A549 (cell line): ENCODE data around the gene DDX47. TPM values are rescaled to one million over a fixed set of nuclear protein-coding genes. Genes with fewer than 3 reads are reported as not detected.

Source experiments
- ATAC-seq, 2 experiments: fragments of 200-7000 bp in 1 of 2; fragments of >200 bp in 1 of 2; cut with Nextera tagmentation in 1 of 2; cut with Tn5 transposase in 1 of 2; 3 replicates each; pipeline versions ENCODE4 v1.8.0 to v1.9.1; 2018 to 2020; ENCODE audit warnings: mild to moderate bottlenecking in 1 of 2, moderate library complexity in 1 of 2
- CTCF ChIA-PET: fragments of 300-600 bp; sonication (Branson Sonifier 250); formaldehyde crosslinking; extraction: SDS; loops from one replicate; lab custom pipeline; 2021; ENCODE audit warnings: antibody characterized with exemption, inconsistent platforms; lab: Yijun Ruan, JAX
- POLR2A ChIA-PET: fragments of 350-600 bp; formaldehyde crosslinking; extraction: SDS; loops from one replicate; lab custom pipeline; 2021; ENCODE audit warnings: antibody characterized with exemption, inconsistent platforms; lab: Yijun Ruan, JAX
- DNase-seq, 2 experiments: peaks; one replicate each; pipeline versions ENCODE4 v3.0.0 to v3.0.0-alpha.2; 2011 to 2016; ENCODE audit warnings: low read depth in 1 of 2, low spot score in 1 of 2
- FAIRE-seq: peaks from 2 replicates; lab custom pipeline; 2011; peaks lifted over from hg19 to GRCh38; lab: Jason Lieb, UNC
- H3K27ac ChIP-seq, 2 experiments: fragments of >200 bp; sonication (Bioruptor Twin); formaldehyde crosslinking; 3 replicates each; pipeline ENCODE4 v1.5.1; 2016 to 2017
- H3K4me1 ChIP-seq: fragments of >200 bp; sonication (Bioruptor Twin); formaldehyde crosslinking; 3 replicates; pipeline ENCODE4 v1.6.1; 2016
- H3K4me2 ChIP-seq: fragments of >200 bp; sonication (Bioruptor Twin); formaldehyde crosslinking; 3 replicates; pipeline ENCODE4 v1.6.1; 2016
- H3K4me3 ChIP-seq: fragments of >200 bp; sonication (Bioruptor Twin); formaldehyde crosslinking; 3 replicates; pipeline ENCODE4 v1.5.1; 2016
- H3K9me3 ChIP-seq: fragments of >200 bp; sonication (Bioruptor Twin); formaldehyde crosslinking; 3 replicates; pipeline ENCODE4 v1.6.1; 2016
- ATOH8 ChIP-seq: fragments of 250-450 bp; sonication (Bioruptor Pico); IDR thresholded peaks from 2 replicates; pipeline ENCODE4 v1.5.0; 2020; ENCODE audit warnings: low read depth, mild to moderate bottlenecking, moderate library complexity
- CBX2 ChIP-seq: fragments of 200-600 bp; sonication (generic); IDR thresholded peaks from 2 replicates; pipeline ENCODE4 v1.6.1; 2016; ENCODE audit warnings: low read depth, mild to moderate bottlenecking, borderline replicate concordance
- CBX8 ChIP-seq: fragments of 200-600 bp; sonication (generic); IDR thresholded peaks from 2 replicates; pipeline ENCODE4 v1.6.1; 2016
- CEBPB ChIP-seq, 2 experiments: fragments of >200 bp in 1 of 2; sonication (Bioruptor Twin) in 1 of 2; formaldehyde crosslinking in 1 of 2; IDR thresholded peaks; 2 replicates each; pipeline ENCODE4 v1.6.1; 2012 to 2016
- CHD4 ChIP-seq: fragments of 200-600 bp; sonication (generic); IDR thresholded peaks from 2 replicates; pipeline ENCODE4 v1.6.1; 2016; ENCODE audit warnings: antibody characterized with exemption, mild to moderate bottlenecking, borderline replicate concordance
- EHF ChIP-seq: fragments of 250-450 bp; sonication (Bioruptor Pico); IDR thresholded peaks from 2 replicates; pipeline ENCODE4 v1.5.0; 2020; ENCODE audit warnings: mild to moderate bottlenecking
- EP300 ChIP-seq, 2 experiments: fragments of >200 bp; sonication (Bioruptor Twin); formaldehyde crosslinking; IDR thresholded peaks; 2 replicates in 1 of 2; 3 replicates in 1 of 2; pipeline ENCODE4 v1.6.1; 2016 to 2017
- FOSL2 ChIP-seq, 2 experiments: fragments of 450-650 bp in 1 of 2; fragments of >200 bp in 1 of 2; sonication (Bioruptor Twin) in 1 of 2; formaldehyde crosslinking; IDR thresholded peaks; 2 replicates each; pipeline versions ENCODE4 v1.5.0 to v1.6.1; 2016 to 2020; ENCODE audit warnings: mild to moderate bottlenecking in 1 of 2, moderate library complexity in 1 of 2
- FOXS1 ChIP-seq: fragments of 250-450 bp; sonication (Bioruptor Pico); IDR thresholded peaks from 2 replicates; pipeline ENCODE4 v1.5.0; 2020; ENCODE audit warnings: mild to moderate bottlenecking, moderate library complexity
- GATA3 ChIP-seq: IDR thresholded peaks from 2 replicates; pipeline ENCODE4 v1.6.1; 2012; ENCODE audit warnings: borderline replicate concordance
- HDAC2 ChIP-seq: fragments of 200-600 bp; sonication (generic); IDR thresholded peaks from 2 replicates; pipeline ENCODE4 v1.6.1; 2016
- HOXB13 ChIP-seq: fragments of 250-450 bp; sonication (Bioruptor Pico); IDR thresholded peaks from 2 replicates; pipeline ENCODE4 v1.5.0; 2020; ENCODE audit warnings: low read depth, mild to moderate bottlenecking, moderate library complexity
- JUN ChIP-seq, 2 experiments: fragments of >200 bp; sonication (Bioruptor Twin); formaldehyde crosslinking; IDR thresholded peaks; 2 replicates in 1 of 2; 3 replicates in 1 of 2; pipeline ENCODE4 v1.6.1; 2016 to 2017
- JUNB ChIP-seq: fragments of >200 bp; sonication (Bioruptor Twin); formaldehyde crosslinking; IDR thresholded peaks from 2 replicates; pipeline ENCODE4 v1.6.1; 2016
- KDM5A ChIP-seq: fragments of 200-600 bp; sonication (generic); IDR thresholded peaks from 2 replicates; pipeline ENCODE4 v1.6.1; 2016; ENCODE audit warnings: antibody characterized with exemption, mild to moderate bottlenecking
- MAX ChIP-seq: IDR thresholded peaks from 2 replicates; pipeline ENCODE4 v1.6.1; 2012
- MAZ ChIP-seq: fragments of 150-350 bp; IDR thresholded peaks from 2 replicates; pipeline ENCODE4 v1.6.1; 2014; ENCODE audit warnings: antibody characterized with exemption, low read depth, low read length, borderline replicate concordance
- MYC ChIP-seq: IDR thresholded peaks from 2 replicates; pipeline ENCODE4 v1.6.1; 2012; ENCODE audit warnings: mild to moderate bottlenecking, inconsistent platforms, low read length, improper control_type of control experiment, borderline replicate concordance
- POLR2AphosphoS2 ChIP-seq: conservative IDR thresholded peaks from 2 replicates; pipeline ENCODE4 v1.6.1; 2012; ENCODE audit warnings: low read length, improper control_type of control experiment, inconsistent platforms
- RCOR1 ChIP-seq: fragments of 150-350 bp; IDR thresholded peaks from 2 replicates; pipeline ENCODE4 v1.6.1; 2014; ENCODE audit warnings: antibody characterized with exemption, low read length, low read depth
- RNF2 ChIP-seq: fragments of 200-600 bp; sonication (generic); IDR thresholded peaks from 2 replicates; pipeline ENCODE4 v1.6.1; 2016; ENCODE audit warnings: low read depth, mild to moderate bottlenecking, antibody characterized with exemption, moderate library complexity, borderline replicate concordance
- ZNF302 ChIP-seq: fragments of 250-450 bp; sonication (Bioruptor Pico); IDR thresholded peaks from 2 replicates; pipeline ENCODE4 v1.9.0; 2021; ENCODE audit warnings: inconsistent platforms, mild to moderate bottlenecking, moderate library complexity
- WGBS: methylation state at CpG from one replicate; pipeline ENCODE4 v1.1.6; 2017; ENCODE audit errors: missing lambda C conversion rate; 5-methylcytosine and 5-hydroxymethylcytosine counted together
- polyA plus RNA-seq, 4 experiments: library from polyadenylated mRNA; depleted of rRNA in 3 of 4; stranded (reverse); fragments of >200 nt; fragmentation: RNase III in 1 of 4; extraction: RNeasy Plus Mini Kit Qiagen cat#74134 plus additional on column Dnase treatment in 1 of 4; gene quantifications; 2 replicates in 3 of 4; 3 replicates in 1 of 4; pipeline ENCODE4 v1.2.3, GENCODE V29; 2011 to 2017
- TF ChIP-seq, protein P1 (sequence below): fragments of >200 bp; sonication (Bioruptor Twin); formaldehyde crosslinking; IDR thresholded peaks from 3 replicates; pipeline ENCODE4 v1.6.1; 2016
- TF ChIP-seq, protein P2 (sequence below): IDR thresholded peaks from 2 replicates; pipeline ENCODE4 v1.6.1; 2012; ENCODE audit warnings: low read depth, borderline replicate concordance
- TF ChIP-seq, protein P3 (sequence below): fragments of 200-600 bp; sonication (generic); IDR thresholded peaks from 2 replicates; pipeline ENCODE4 v1.6.1; 2016; ENCODE audit warnings: antibody characterized with exemption, mild to moderate bottlenecking, moderate library complexity

The DDX47 gene
- polyA plus RNA-seq, 2 of the 4 experiments (the other 2 are of a cell fraction): 81.6 to 144 TPM

DNA sequence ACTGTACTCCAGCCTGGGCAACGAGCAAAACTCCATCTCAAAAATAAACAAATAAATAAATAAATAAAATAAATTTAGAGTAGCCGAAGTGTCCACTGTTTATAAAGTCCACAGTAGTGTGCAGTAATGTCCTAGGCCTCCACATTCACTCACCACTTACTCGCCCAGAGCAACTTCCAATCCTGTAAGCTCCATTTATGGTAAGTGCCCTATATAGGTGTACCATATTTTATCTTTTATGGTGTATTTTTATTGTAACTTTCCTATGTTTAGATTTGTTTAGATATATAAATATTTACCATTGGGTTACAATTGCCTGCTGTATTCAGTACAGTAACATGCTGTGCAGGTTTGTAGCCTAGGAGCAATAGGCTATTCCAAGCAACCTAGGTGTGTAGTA is 40.3 kb downstream of the DDX47 start:
- FAIRE-seq (no peak), DNase-seq (no peak), ATAC-seq (peak in 1 of 2 experiments; percentile 23; a peak in 1 of 6 replicates)
- Histone ChIP-seq H3K4me1 (no peaks in the 10 kb centered on the region), H3K27ac (no peak overlapping the region), H3K4me2 (no peak overlapping the region), H3K9me3 (0 out of 3 replicates have a peak, but pooled peaks cover 3% of the 10 kb centered on the region), H3K4me3 (no peak overlapping the region)
- ChIA-PET CTCF (interaction anchor here (0.9 to 1.2 kb wide), 3 partner anchors 17 to 41 kb away, joined by 3 to 7 read pairs (median 3); partner anchors contain the start of gene GPRC5A), POLR2A (interaction anchor here (1.0 kb wide), 1 partner anchor 38 kb away, joined by 3 read pairs; the partner anchor contains the start of gene GPRC5A)
- 61% methylated on average over 3 of the region's 3 CpGs for WGBS
- TF ChIP-seq HOXB13 (CRISPR knock-in tag): no peak
- no peak for TF ChIP-seq KDM5A
- no peak for TF ChIP-seq JUNB
- TF ChIP-seq GATA3: no peak
- no peak for TF ChIP-seq CBX2
- TF ChIP-seq MAX: no peak
- no peak for TF ChIP-seq JUN (IDR thresholded peaks at IDR 0.05)
- no peak for TF ChIP-seq FOSL2 (IDR thresholded peaks at IDR 0.05)
- TF ChIP-seq FOSL2 (CRISPR knock-in tag; IDR thresholded peaks at IDR 0.05): no peak
- no peak for TF ChIP-seq FOXS1 (CRISPR knock-in tag)
- no peak for TF ChIP-seq CEBPB (IDR thresholded peaks at IDR 0.05)
- no peak for TF ChIP-seq EHF (CRISPR knock-in tag)
- TF ChIP-seq RNF2: no peak
- no peak for TF ChIP-seq CBX8
- no peak for TF ChIP-seq EP300 (IDR thresholded peaks at IDR 0.05)
- no peak for TF ChIP-seq MYC
- no peak for TF ChIP-seq CHD4
- TF ChIP-seq POLR2AphosphoS2: no peak

- Histone ChIP-seq H3K4me2 (peak overlapping the region; percentile 24), H3K4me1 (peaks cover 13% of the 10 kb centered on the region), H3K9me3 (no peaks in the 10 kb centered on the region), H3K4me3 (no peak overlapping the region), H3K27ac (peak overlapping the region; percentile 41 to 67; a peak in 4 of 6 replicates)
- TF ChIP-seq EP300 (IDR thresholded peaks at IDR 0.05) (peak in 1 of 2 experiments; percentile 14; a peak in 1 of 5 replicates), FOSL2 (IDR thresholded peaks at IDR 0.05) (peak; percentile 42; the same call in 1 of the 2 replicates), FOSL2 (CRISPR knock-in tag; IDR thresholded peaks at IDR 0.05) (peak; percentile 36), RCOR1 (no peak), FOXS1 (CRISPR knock-in tag) (no peak), ATOH8 (CRISPR knock-in tag) (no peak), JUNB (0 out of 2 replicates have a peak, but pooled peaks have one; percentile 22)
- TF ChIP-seq, protein P1, sequence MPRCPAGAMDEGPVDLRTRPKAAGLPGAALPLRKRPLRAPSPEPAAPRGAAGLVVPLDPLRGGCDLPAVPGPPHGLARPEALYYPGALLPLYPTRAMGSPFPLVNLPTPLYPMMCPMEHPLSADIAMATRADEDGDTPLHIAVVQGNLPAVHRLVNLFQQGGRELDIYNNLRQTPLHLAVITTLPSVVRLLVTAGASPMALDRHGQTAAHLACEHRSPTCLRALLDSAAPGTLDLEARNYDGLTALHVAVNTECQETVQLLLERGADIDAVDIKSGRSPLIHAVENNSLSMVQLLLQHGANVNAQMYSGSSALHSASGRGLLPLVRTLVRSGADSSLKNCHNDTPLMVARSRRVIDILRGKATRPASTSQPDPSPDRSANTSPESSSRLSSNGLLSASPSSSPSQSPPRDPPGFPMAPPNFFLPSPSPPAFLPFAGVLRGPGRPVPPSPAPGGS: no peak
- CTCF ChIA-PET: interaction anchor here (0.6 to 1.8 kb wide), 4 partner anchors 23 to 524 kb away, joined by 3 to 5 read pairs (median 3); partner anchors contain the start of gene GPRC5A
- peak in 1 of 2 experiments; percentile 77; a peak in 3 of 6 replicates for ATAC-seq
- POLR2A ChIA-PET: no interaction called here
- FAIRE-seq: no peak
- DNase-seq: peak in 1 of 2 experiments; percentile 47
- 0% methylated on average over 1 of the region's 1 CpG for WGBS
These were observed 46.5 kb downstream of the DDX47 start for GRCh38 chr12:12859690-12860089.

DNA sequence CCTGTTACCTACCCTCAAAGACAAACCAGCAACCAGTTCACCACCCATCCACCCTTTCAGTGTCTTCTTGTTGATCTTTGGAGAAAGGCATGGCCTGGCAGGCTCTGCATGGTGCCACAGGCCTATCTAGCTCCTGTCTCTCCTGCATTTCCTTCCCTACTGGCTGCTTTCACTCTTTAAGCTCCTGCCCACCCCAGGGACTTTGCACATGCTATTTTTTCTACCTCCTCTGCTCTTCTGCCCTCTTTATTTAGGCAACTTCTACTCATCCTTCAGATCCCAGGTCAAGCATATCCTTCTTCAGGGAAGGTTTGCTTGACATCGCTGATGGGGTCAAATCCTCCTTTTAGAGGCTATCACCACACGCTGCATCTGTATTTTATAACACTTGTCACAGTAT is 51.1 kb downstream of the DDX47 start:
- Histone ChIP-seq H3K4me3 (no peak overlapping the region), H3K9me3 (no peaks in the 10 kb centered on the region; the same call in 2 of the 3 replicates), H3K4me2 (no peak overlapping the region), H3K4me1 (peaks cover 18% of the 10 kb centered on the region), H3K27ac (peak overlapping the region in 1 of 2 experiments; percentile 52; a peak in 2 of 6 replicates)
- FAIRE-seq (no peak), DNase-seq (no peak), ATAC-seq (no peak)
- POLR2A ChIA-PET: no interaction called here
- WGBS: 96% methylated on average over 2 of the region's 2 CpGs
- CTCF ChIA-PET: interaction anchor here (1.4 to 4.0 kb wide), 4 partner anchors 10 to 348 kb away, joined by 3 to 24 read pairs (median 5); partner anchors contain the start of gene GPRC5A
- TF ChIP-seq JUNB: no peak
- TF ChIP-seq ZNF302 (CRISPR knock-in tag): no peak
- TF ChIP-seq, protein P2, sequence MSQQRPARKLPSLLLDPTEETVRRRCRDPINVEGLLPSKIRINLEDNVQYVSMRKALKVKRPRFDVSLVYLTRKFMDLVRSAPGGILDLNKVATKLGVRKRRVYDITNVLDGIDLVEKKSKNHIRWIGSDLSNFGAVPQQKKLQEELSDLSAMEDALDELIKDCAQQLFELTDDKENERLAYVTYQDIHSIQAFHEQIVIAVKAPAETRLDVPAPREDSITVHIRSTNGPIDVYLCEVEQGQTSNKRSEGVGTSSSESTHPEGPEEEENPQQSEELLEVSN: no peak
- TF ChIP-seq MAZ: no peak
- TF ChIP-seq KDM5A: no peak
- TF ChIP-seq, protein P3, sequence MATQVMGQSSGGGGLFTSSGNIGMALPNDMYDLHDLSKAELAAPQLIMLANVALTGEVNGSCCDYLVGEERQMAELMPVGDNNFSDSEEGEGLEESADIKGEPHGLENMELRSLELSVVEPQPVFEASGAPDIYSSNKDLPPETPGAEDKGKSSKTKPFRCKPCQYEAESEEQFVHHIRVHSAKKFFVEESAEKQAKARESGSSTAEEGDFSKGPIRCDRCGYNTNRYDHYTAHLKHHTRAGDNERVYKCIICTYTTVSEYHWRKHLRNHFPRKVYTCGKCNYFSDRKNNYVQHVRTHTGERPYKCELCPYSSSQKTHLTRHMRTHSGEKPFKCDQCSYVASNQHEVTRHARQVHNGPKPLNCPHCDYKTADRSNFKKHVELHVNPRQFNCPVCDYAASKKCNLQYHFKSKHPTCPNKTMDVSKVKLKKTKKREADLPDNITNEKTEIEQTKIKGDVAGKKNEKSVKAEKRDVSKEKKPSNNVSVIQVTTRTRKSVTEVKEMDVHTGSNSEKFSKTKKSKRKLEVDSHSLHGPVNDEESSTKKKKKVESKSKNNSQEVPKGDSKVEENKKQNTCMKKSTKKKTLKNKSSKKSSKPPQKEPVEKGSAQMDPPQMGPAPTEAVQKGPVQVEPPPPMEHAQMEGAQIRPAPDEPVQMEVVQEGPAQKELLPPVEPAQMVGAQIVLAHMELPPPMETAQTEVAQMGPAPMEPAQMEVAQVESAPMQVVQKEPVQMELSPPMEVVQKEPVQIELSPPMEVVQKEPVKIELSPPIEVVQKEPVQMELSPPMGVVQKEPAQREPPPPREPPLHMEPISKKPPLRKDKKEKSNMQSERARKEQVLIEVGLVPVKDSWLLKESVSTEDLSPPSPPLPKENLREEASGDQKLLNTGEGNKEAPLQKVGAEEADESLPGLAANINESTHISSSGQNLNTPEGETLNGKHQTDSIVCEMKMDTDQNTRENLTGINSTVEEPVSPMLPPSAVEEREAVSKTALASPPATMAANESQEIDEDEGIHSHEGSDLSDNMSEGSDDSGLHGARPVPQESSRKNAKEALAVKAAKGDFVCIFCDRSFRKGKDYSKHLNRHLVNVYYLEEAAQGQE: no peak
- no peak for TF ChIP-seq HDAC2
